ENCODE results near the gene IFNA10.
"Not testable (repeated sequence)": the region's sequence is repeated elsewhere in the genome, so short reads cannot be mapped to it uniquely, and the experiment has no call there.

Gene IFNA10

GRCh38 chr9:21207043-21207442 lies at the start of gene IFNA10:
Gene IFNA10, minus strand, starts transcription at chr9:21207143. Its CDS starts 46 bp downstream, at chr9:21207097.
- ATAC-seq = not testable (repeated sequence)

- ATAC-seq = no peak
- TF ChIP-seq CREB5 (CRISPR knock-in tag; IDR thresholded peaks at IDR 0.05; ENCODE audit: low read depth) (no peak), BACH2 (CRISPR knock-in tag; IDR thresholded peaks at IDR 0.05; ENCODE audit: borderline replicate concordance) (no peak), ZNF8 (CRISPR knock-in tag; IDR thresholded peaks at IDR 0.05) (no peak), POU6F1 (CRISPR knock-in tag; IDR thresholded peaks at IDR 0.05; ENCODE audit: borderline replicate concordance, low read depth) (no peak), ZNF565 (CRISPR knock-in tag; conservative IDR thresholded peaks at IDR 0.05; ENCODE audit: low read depth) (no peak), ISL1 (CRISPR knock-in tag; IDR thresholded peaks at IDR 0.05) (no peak), PPARA (CRISPR knock-in tag; IDR thresholded peaks at IDR 0.05; ENCODE audit: borderline replicate concordance) (no peak), CSDC2 (CRISPR knock-in tag; IDR thresholded peaks at IDR 0.05) (no peak), ZC3H10 (CRISPR knock-in tag; IDR thresholded peaks at IDR 0.05) (no peak), GLIS3 (CRISPR knock-in tag; IDR thresholded peaks at IDR 0.05) (no peak), CSRNP3 (CRISPR knock-in tag; IDR thresholded peaks at IDR 0.05) (no peak), ESRRG (CRISPR knock-in tag; IDR thresholded peaks at IDR 0.05) (no peak), TCF4 (CRISPR knock-in tag; IDR thresholded peaks at IDR 0.05; ENCODE audit: borderline replicate concordance) (no peak), ZFP3 (CRISPR knock-in tag; IDR thresholded peaks at IDR 0.05) (no peak), ARNTL (CRISPR knock-in tag; IDR thresholded peaks at IDR 0.05; ENCODE audit: borderline replicate concordance, low read depth) (no peak), TOX (CRISPR knock-in tag; IDR thresholded peaks at IDR 0.05; ENCODE audit: borderline replicate concordance) (no peak), ZFP30 (CRISPR knock-in tag; IDR thresholded peaks at IDR 0.05) (no peak)
Observed at GRCh38 chr9:21255538-21256212, 48.7 kb upstream of the IFNA10 start.

GRCh38 chr9:21252721-21253547 lies 46.0 kb upstream of the IFNA10 start:
- ATAC-seq = peak; percentile 77
- no peak for TF ChIP-seq ZNF8 (CRISPR knock-in tag; IDR thresholded peaks at IDR 0.05)
- no peak for TF ChIP-seq SNAI2 (CRISPR knock-in tag; IDR thresholded peaks at IDR 0.05)
- no peak for TF ChIP-seq ISL1 (CRISPR knock-in tag; IDR thresholded peaks at IDR 0.05)
- TF ChIP-seq ZFP3 (CRISPR knock-in tag; IDR thresholded peaks at IDR 0.05) = no peak
- no peak for TF ChIP-seq RARB (CRISPR knock-in tag; IDR thresholded peaks at IDR 0.05)
- no peak for TF ChIP-seq ZNF565 (CRISPR knock-in tag; conservative IDR thresholded peaks at IDR 0.05; ENCODE audit: low read depth)
- TF ChIP-seq TCF4 (CRISPR knock-in tag; IDR thresholded peaks at IDR 0.05; ENCODE audit: borderline replicate concordance) = no peak
- TF ChIP-seq POU6F1 (CRISPR knock-in tag; IDR thresholded peaks at IDR 0.05; ENCODE audit: borderline replicate concordance, low read depth) = no peak

GRCh38 chr9:21251638-21252037 lies 44.7 kb upstream of the IFNA10 start:
- TF ChIP-seq TCF4 (CRISPR knock-in tag; IDR thresholded peaks at IDR 0.05; ENCODE audit: borderline replicate concordance) (no peak), POU6F1 (CRISPR knock-in tag; IDR thresholded peaks at IDR 0.05; ENCODE audit: borderline replicate concordance, low read depth) (no peak), ISL1 (CRISPR knock-in tag; IDR thresholded peaks at IDR 0.05) (no peak), TSHZ2 (CRISPR knock-in tag; IDR thresholded peaks at IDR 0.05) (no peak), PATZ1 (CRISPR knock-in tag; IDR thresholded peaks at IDR 0.05; ENCODE audit: borderline replicate concordance) (no peak), SNAI2 (CRISPR knock-in tag; IDR thresholded peaks at IDR 0.05) (no peak), OSR1 (CRISPR knock-in tag; IDR thresholded peaks at IDR 0.05) (no peak), GLIS3 (CRISPR knock-in tag; IDR thresholded peaks at IDR 0.05) (no peak)
- no peak for ATAC-seq

Measured in SK-N-SH treated with all-trans-retinoic acid at 6 μM for 48 hours (cell line).